LNCAP (cell line): ENCODE results near the gene KHDRBS2.

Source experiments
- TF ChIP-seq, protein P1 (sequence below): fragments of 450-650 bp; IDR thresholded peaks from 2 replicates; pipeline ENCODE4 v1.5.1; 2017; ENCODE audit warnings: mild to moderate bottlenecking

KHDRBS2 gene

GRCh38 chr6:61909486-61909885 lies 376.5 kb downstream of the KHDRBS2 start:
- TF ChIP-seq, protein P1, sequence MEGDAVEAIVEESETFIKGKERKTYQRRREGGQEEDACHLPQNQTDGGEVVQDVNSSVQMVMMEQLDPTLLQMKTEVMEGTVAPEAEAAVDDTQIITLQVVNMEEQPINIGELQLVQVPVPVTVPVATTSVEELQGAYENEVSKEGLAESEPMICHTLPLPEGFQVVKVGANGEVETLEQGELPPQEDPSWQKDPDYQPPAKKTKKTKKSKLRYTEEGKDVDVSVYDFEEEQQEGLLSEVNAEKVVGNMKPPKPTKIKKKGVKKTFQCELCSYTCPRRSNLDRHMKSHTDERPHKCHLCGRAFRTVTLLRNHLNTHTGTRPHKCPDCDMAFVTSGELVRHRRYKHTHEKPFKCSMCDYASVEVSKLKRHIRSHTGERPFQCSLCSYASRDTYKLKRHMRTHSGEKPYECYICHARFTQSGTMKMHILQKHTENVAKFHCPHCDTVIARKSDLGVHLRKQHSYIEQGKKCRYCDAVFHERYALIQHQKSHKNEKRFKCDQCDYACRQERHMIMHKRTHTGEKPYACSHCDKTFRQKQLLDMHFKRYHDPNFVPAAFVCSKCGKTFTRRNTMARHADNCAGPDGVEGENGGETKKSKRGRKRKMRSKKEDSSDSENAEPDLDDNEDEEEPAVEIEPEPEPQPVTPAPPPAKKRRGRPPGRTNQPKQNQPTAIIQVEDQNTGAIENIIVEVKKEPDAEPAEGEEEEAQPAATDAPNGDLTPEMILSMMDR, result no peak

- TF ChIP-seq, protein P1, result no peak
Measured at GRCh38 chr6:61901748-61902147, 384.3 kb downstream of the KHDRBS2 start.

DNA sequence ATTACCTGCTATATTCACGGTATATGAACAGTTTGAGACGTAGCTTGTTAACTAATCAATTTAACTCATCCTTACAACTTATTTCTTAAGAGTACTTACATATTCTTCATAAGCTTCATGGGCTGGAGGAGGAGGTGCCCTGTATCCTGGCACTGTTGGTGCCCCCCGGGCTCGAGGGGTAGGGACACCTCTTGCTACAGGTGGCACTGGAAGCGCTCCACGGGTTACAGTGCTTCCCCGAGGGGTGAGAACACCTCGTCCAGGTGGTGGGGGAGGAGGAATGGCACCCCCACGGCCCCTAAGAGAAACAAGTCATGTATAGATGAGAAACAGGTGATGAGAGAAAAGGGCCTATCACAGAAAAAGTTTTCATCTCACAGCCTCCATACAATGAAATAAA lies 391.5 kb downstream of the KHDRBS2 start:
- TF ChIP-seq, protein P1, result no peak

DNA sequence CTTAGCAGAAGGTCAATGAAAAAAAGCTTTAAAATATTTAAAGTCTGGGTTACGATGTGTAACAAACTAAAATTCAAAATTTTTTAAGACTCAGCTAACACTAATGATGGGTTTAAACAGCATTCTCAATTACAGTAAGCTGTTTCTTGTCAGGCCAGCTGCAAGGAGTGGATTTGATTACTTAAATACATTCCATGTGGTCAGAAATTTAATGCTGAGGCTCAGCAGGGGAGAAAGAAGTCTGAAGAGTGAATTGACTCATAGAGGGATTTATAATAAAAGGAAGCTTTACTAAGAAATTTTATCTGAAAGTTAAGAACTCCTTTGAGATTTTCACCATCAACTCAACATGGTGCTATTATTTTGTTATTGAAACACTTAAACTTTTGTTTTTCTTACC lies 398.6 kb downstream of the KHDRBS2 start:
- TF ChIP-seq, protein P1, result no peak

- TF ChIP-seq, protein P1, result peak; percentile 52
Measured at GRCh38 chr6:61886608-61887259, 399.3 kb downstream of the KHDRBS2 start.

GRCh38 chr6:61869632-61870400 lies 416.2 kb downstream of the KHDRBS2 start:
- TF ChIP-seq, protein P1, result no peak

- TF ChIP-seq, protein P1, result no peak
Measured at GRCh38 chr6:61868507-61869080, 417.4 kb downstream of the KHDRBS2 start.
